HCT116 (cell line): ENCODE results near the gene SHANK3. TPM values are rescaled to one million over a fixed set of nuclear protein-coding genes. Genes with fewer than 3 reads are reported as not detected.

Experiments used
- ATAC-seq: fragments of 200-7000 bp; cut with Tn5 transposase; 2 replicates; pipeline ENCODE4 v1.9.1; 2020; ENCODE audit warnings: mild to moderate bottlenecking, moderate library complexity
- BruUV-seq: library from RNA; stranded (reverse); fragments of 400-500 nt; replicated peaks from 2 replicates; lab custom pipeline; 2021; lab: Mats Ljungman, UMichigan
- CTCF ChIA-PET: fragments of 300-600 bp; sonication (Branson Sonifier 250); formaldehyde crosslinking; loops from one replicate; lab custom pipeline; 2021; ENCODE audit warnings: antibody characterized with exemption; lab: Charles Lee
- POLR2A ChIA-PET: fragments of 300-600, 350-600 bp; sonication (Branson Sonifier 250); formaldehyde crosslinking; loops from one replicate; lab custom pipeline; 2021; ENCODE audit warnings: antibody characterized with exemption; lab: Charles Lee
- RAD21 ChIA-PET, 2 experiments: fragments of 300-600 bp; sonication (Branson Sonifier 250); formaldehyde crosslinking; loops; one replicate each; lab custom pipeline; 2023; ENCODE audit warnings: low total read pairs in 2 of 2; ENCODE audit not compliant: uncharacterized antibody in 2 of 2, unreplicated experiment in 2 of 2, low non-redundant PET in 1 of 2; lab: Charles Lee
- DNase-seq: peaks from one replicate; pipeline ENCODE4 v3.0.0-alpha.2; 2010; ENCODE audit warnings: low read depth, low spot score
- H2AFZ ChIP-seq: fragments of 200-600 bp; shearing (Covaris generic), sonication (generic); 2 replicates; pipeline ENCODE4 v1.6.1; 2017; ENCODE audit warnings: low read depth, mixed run types, mixed read lengths, antibody characterized with exemption, low read length; ENCODE audit not compliant: poor library complexity, severe bottlenecking
- H3K27ac ChIP-seq: 2 replicates; pipeline ENCODE4 v1.5.1; 2012; ENCODE audit warnings: low read depth, low read length
- H3K27me3 ChIP-seq: fragments of 200-600 bp; sonication (generic); 2 replicates; pipeline ENCODE4 v1.6.1; 2016; ENCODE audit warnings: mixed run types, low read length, mixed read lengths; ENCODE audit not compliant: insufficient read depth
- H3K36me3 ChIP-seq, 2 experiments: fragments of 200-500 bp in 1 of 2; fragments of 200-600 bp in 1 of 2; sonication (Bioruptor generic) in 1 of 2; sonication (generic) in 1 of 2; 2 replicates each; pipeline versions ENCODE4 v1.5.1 to v1.6.1; 2014 to 2016; ENCODE audit warnings: low read length in 2 of 2, inconsistent platforms in 1 of 2, mixed read lengths in 1 of 2, mixed run types in 1 of 2; ENCODE audit not compliant: insufficient read depth in 2 of 2, control insufficient read depth in 1 of 2
- H3K4me1 ChIP-seq, 2 experiments: fragments of 200-600 bp in 1 of 2; sonication (generic) in 1 of 2; 2 replicates each; pipeline versions ENCODE4 v1.5.1 to v1.6.1; 2012 to 2017; ENCODE audit warnings: low read length in 2 of 2, inconsistent platforms in 1 of 2, mild to moderate bottlenecking in 1 of 2, mixed read lengths in 1 of 2, mixed run types in 1 of 2, moderate library complexity in 1 of 2; ENCODE audit not compliant: insufficient read depth in 2 of 2, control insufficient read depth in 1 of 2
- H3K4me2 ChIP-seq: fragments of 200-600 bp; sonication (generic); 2 replicates; pipeline ENCODE4 v1.6.1; 2017; ENCODE audit warnings: mixed run types, low read length, mixed read lengths
- H3K4me3 ChIP-seq, 2 experiments: fragments of 200-600 bp in 1 of 2; sonication (generic) in 1 of 2; replicated peaks in 1 of 2; 2 replicates each; pipeline ENCODE4 v1.5.1; 2011 to 2016; ENCODE audit warnings: low read length in 2 of 2, control low read depth in 1 of 2, low read depth in 1 of 2, mild to moderate bottlenecking in 1 of 2, mixed read lengths in 1 of 2, mixed run types in 1 of 2
- H3K79me2 ChIP-seq: fragments of 200-600 bp; sonication (generic); 2 replicates; pipeline ENCODE4 v1.6.1; 2017; ENCODE audit warnings: mild to moderate bottlenecking, mixed run types, low read length, moderate library complexity, mixed read lengths; ENCODE audit not compliant: insufficient read depth
- H3K9ac ChIP-seq: fragments of 200-600 bp; sonication (generic); 2 replicates; pipeline ENCODE4 v1.6.1; 2016; ENCODE audit warnings: low read length, mixed read lengths
- H3K9me2 ChIP-seq: fragments of 200-600 bp; sonication (generic), shearing (Covaris generic); 2 replicates; pipeline ENCODE4 v1.6.1; 2017; ENCODE audit warnings: mixed run types, mild to moderate bottlenecking, moderate library complexity; ENCODE audit not compliant: insufficient read depth
- H3K9me3 ChIP-seq, 2 experiments: fragments of 200-500 bp in 1 of 2; fragments of 200-600 bp in 1 of 2; sonication (Bioruptor generic) in 1 of 2; sonication (generic) in 1 of 2; 2 replicates each; pipeline ENCODE4 v1.6.1; 2014 to 2017; ENCODE audit warnings: low read length in 2 of 2, mixed read lengths in 2 of 2, inconsistent platforms in 1 of 2, low read depth in 1 of 2, mild to moderate bottlenecking in 1 of 2, mixed run types in 1 of 2, moderate library complexity in 1 of 2; ENCODE audit not compliant: control insufficient read depth in 1 of 2, insufficient read depth in 1 of 2
- H4K20me1 ChIP-seq: fragments of 200-600 bp; sonication (generic), shearing (Covaris generic); 2 replicates; pipeline ENCODE4 v1.6.1; 2017; ENCODE audit warnings: mixed run types, mild to moderate bottlenecking, moderate library complexity; ENCODE audit not compliant: insufficient read depth
- CBX3 ChIP-seq: IDR thresholded peaks from 2 replicates; pipeline ENCODE4 v1.6.1; 2012; ENCODE audit warnings: low read depth
- EGR1 ChIP-seq: IDR thresholded peaks from 2 replicates; pipeline ENCODE4 v1.6.1; 2012; ENCODE audit warnings: low read depth
- ELF1 ChIP-seq: IDR thresholded peaks from 2 replicates; pipeline ENCODE4 v1.6.1; 2012; ENCODE audit warnings: low read depth, borderline replicate concordance
- EZH2 ChIP-seq: fragments of 200-600 bp; sonication (generic); IDR thresholded peaks from 2 replicates; pipeline ENCODE4 v1.6.1; 2017; ENCODE audit warnings: antibody characterized with exemption, mixed run types
- FOSL1 ChIP-seq: IDR thresholded peaks from 2 replicates; pipeline ENCODE4 v1.6.1; 2012; ENCODE audit warnings: low read depth
- JUND ChIP-seq: IDR thresholded peaks from 2 replicates; pipeline ENCODE4 v1.6.1; 2012
- POLR2A ChIP-seq: IDR thresholded peaks from 2 replicates; pipeline ENCODE4 v1.7.0; 2011; ENCODE audit warnings: borderline replicate concordance; ENCODE audit not compliant: insufficient read depth, insufficient read length; ENCODE audit errors: extremely low read depth
- POLR2AphosphoS5 ChIP-seq: IDR thresholded peaks from 2 replicates; pipeline ENCODE4 v1.6.1; 2011; ENCODE audit warnings: mild to moderate bottlenecking, low read depth, low read length, moderate library complexity
- RAD21 ChIP-seq: IDR thresholded peaks from 2 replicates; pipeline ENCODE4 v1.6.1; 2012; ENCODE audit warnings: low read depth, mild to moderate bottlenecking
- SIN3A ChIP-seq: IDR thresholded peaks from 2 replicates; pipeline ENCODE4 v1.6.1; 2012; ENCODE audit warnings: low read depth
- SP1 ChIP-seq: IDR thresholded peaks from 2 replicates; pipeline ENCODE4 v1.6.1; 2012; ENCODE audit warnings: low read depth
- SRF ChIP-seq: IDR thresholded peaks from 2 replicates; pipeline ENCODE4 v1.6.1; 2012; ENCODE audit warnings: low read depth
- TCF7L2 ChIP-seq: IDR thresholded peaks from 2 replicates; pipeline ENCODE4 v1.7.0; 2011; ENCODE audit warnings: borderline replicate concordance, inconsistent platforms; ENCODE audit not compliant: insufficient read depth, insufficient read length; ENCODE audit errors: extremely low read depth
- ZNF274 ChIP-seq: fragments of 200-500 bp; sonication (Bioruptor generic); IDR thresholded peaks from 2 replicates; pipeline ENCODE4 v1.6.1; 2014; ENCODE audit warnings: mild to moderate bottlenecking, low read depth, low read length, inconsistent platforms
- intact Hi-C: fragments of 100-400 bp; cut with micrococcal nuclease; formaldehyde crosslinking; loops from 2 replicates; pipeline ENCODE4 v1.10.0; 2022
- total RNA-seq: library from RNA; stranded (reverse); gene quantifications from one replicate; pipeline ENCODE4 v1.2.1, GENCODE V29; 2021; ENCODE audit not compliant: unreplicated experiment
- TF ChIP-seq, protein P1 (sequence below): IDR thresholded peaks from 2 replicates; pipeline ENCODE4 v1.6.1; 2012; ENCODE audit warnings: low read depth
- TF ChIP-seq, protein P2 (sequence below): IDR thresholded peaks from 2 replicates; pipeline ENCODE4 v1.6.1; 2011; ENCODE audit warnings: mild to moderate bottlenecking, low read length, moderate library complexity; ENCODE audit not compliant: insufficient replicate concordance; ENCODE audit errors: extremely low read depth
- TF ChIP-seq, protein P3 (sequence below): IDR thresholded peaks from 2 replicates; pipeline ENCODE4 v1.6.1; 2012
- TF ChIP-seq, protein P4 (sequence below): IDR thresholded peaks from 2 replicates; pipeline ENCODE4 v1.6.1; 2012

Gene SHANK3
- total RNA-seq, 1 experiment from 2014 or later: 16.0 TPM

DNA sequence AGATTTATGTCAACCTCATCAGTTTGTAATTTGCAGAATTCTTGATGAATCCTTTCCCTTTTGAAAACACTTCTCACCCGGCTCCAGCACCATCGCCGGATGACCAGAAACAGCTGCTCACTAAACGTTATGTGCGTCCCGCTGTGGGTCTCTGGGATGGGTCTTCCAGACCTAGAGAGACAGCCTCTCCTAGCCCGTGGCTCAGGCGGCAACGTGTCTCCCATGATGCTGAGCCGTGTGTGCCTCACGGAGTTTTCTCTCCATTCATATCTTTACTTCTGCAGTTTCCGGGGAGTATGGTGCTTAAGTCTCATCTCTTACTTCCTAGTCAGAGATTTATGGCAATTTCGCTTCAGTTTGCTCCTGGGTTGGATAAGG lies 40.4 kb downstream of the SHANK3 start:
- no peaks in the 10 kb centered on the region for H3K4me1 ChIP-seq
- H3K27me3 ChIP-seq: no peaks in the 10 kb centered on the region
- no peak overlapping the region for H3K27ac ChIP-seq
- ChIA-PET CTCF (no interaction called here), RAD21 (no interaction called here)
- no peak overlapping the region for H3K4me3 ChIP-seq
- no peaks in the 10 kb centered on the region; a peak in 1 of 4 replicates for H3K36me3 ChIP-seq
- H3K4me2 ChIP-seq: no peak overlapping the region
- TF ChIP-seq ELF1 (no peak), JUND (no peak), SRF (no peak), EGR1 (no peak), SIN3A (no peak), FOSL1 (no peak), POLR2AphosphoS5 (no peak), POLR2A (no peak), RAD21 (no peak), CBX3 (no peak), ZNF274 (no peak), EZH2 (no peak), SP1 (no peak), TCF7L2 (no peak)
- TF ChIP-seq, protein P1, sequence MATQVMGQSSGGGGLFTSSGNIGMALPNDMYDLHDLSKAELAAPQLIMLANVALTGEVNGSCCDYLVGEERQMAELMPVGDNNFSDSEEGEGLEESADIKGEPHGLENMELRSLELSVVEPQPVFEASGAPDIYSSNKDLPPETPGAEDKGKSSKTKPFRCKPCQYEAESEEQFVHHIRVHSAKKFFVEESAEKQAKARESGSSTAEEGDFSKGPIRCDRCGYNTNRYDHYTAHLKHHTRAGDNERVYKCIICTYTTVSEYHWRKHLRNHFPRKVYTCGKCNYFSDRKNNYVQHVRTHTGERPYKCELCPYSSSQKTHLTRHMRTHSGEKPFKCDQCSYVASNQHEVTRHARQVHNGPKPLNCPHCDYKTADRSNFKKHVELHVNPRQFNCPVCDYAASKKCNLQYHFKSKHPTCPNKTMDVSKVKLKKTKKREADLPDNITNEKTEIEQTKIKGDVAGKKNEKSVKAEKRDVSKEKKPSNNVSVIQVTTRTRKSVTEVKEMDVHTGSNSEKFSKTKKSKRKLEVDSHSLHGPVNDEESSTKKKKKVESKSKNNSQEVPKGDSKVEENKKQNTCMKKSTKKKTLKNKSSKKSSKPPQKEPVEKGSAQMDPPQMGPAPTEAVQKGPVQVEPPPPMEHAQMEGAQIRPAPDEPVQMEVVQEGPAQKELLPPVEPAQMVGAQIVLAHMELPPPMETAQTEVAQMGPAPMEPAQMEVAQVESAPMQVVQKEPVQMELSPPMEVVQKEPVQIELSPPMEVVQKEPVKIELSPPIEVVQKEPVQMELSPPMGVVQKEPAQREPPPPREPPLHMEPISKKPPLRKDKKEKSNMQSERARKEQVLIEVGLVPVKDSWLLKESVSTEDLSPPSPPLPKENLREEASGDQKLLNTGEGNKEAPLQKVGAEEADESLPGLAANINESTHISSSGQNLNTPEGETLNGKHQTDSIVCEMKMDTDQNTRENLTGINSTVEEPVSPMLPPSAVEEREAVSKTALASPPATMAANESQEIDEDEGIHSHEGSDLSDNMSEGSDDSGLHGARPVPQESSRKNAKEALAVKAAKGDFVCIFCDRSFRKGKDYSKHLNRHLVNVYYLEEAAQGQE: no peak
- TF ChIP-seq, protein P2, sequence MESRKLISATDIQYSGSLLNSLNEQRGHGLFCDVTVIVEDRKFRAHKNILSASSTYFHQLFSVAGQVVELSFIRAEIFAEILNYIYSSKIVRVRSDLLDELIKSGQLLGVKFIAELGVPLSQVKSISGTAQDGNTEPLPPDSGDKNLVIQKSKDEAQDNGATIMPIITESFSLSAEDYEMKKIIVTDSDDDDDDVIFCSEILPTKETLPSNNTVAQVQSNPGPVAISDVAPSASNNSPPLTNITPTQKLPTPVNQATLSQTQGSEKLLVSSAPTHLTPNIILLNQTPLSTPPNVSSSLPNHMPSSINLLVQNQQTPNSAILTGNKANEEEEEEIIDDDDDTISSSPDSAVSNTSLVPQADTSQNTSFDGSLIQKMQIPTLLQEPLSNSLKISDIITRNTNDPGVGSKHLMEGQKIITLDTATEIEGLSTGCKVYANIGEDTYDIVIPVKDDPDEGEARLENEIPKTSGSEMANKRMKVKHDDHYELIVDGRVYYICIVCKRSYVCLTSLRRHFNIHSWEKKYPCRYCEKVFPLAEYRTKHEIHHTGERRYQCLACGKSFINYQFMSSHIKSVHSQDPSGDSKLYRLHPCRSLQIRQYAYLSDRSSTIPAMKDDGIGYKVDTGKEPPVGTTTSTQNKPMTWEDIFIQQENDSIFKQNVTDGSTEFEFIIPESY: no peak
- TF ChIP-seq, protein P3, sequence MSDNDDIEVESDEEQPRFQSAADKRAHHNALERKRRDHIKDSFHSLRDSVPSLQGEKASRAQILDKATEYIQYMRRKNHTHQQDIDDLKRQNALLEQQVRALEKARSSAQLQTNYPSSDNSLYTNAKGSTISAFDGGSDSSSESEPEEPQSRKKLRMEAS: no peak
- TF ChIP-seq, protein P4, sequence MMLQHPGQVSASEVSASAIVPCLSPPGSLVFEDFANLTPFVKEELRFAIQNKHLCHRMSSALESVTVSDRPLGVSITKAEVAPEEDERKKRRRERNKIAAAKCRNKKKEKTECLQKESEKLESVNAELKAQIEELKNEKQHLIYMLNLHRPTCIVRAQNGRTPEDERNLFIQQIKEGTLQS: no peak
- TF ChIP-seq, all 23 proteins: peak for 0
- no TSS peak for BruUV-seq
- POLR2A ChIA-PET: no interaction called here
- Histone ChIP-seq H2AFZ (no peak overlapping the region), H3K9me3 (no peaks in the 10 kb centered on the region), H3K9me2 (no peaks in the 10 kb centered on the region), H3K79me2 (no peaks in the 10 kb centered on the region), H3K9ac (no peak overlapping the region), H4K20me1 (no peaks in the 10 kb centered on the region)
- ATAC-seq (no peak), DNase-seq (no peak)
- intact Hi-C loops: no loop called here
